ENCODE data around the gene PDHX. TPM values are rescaled to one million over a fixed set of nuclear protein-coding genes. Genes with fewer than 3 reads are reported as not detected.

The PDHX gene
- total RNA-seq, 1 donor from 2014 or later = 40.3 TPM

- Mint-ChIP-seq H3K4me1 (ENCODE audit: unreplicated experiment) (peaks cover 17% of the 10 kb centered on the region), H3K27ac (peak overlapping the region; percentile 13)
Observed at GRCh38 chr11:35005141-35005780, 88.8 kb downstream of the PDHX start.

GRCh38 chr11:35006389-35007128 lies 90.1 kb downstream of the PDHX start:
- no peak for TF ChIP-seq CTCF (conservative IDR thresholded peaks at IDR 0.05)
- H3K9me3 Mint-ChIP-seq = no peaks in the 10 kb centered on the region
- H3K27me3 Mint-ChIP-seq = no peaks in the 10 kb centered on the region
- H3K4me3 Mint-ChIP-seq = no peak overlapping the region
- no peak for DNase-seq (ENCODE audit: extremely low spot score, unreplicated experiment)
- no peaks in the 10 kb centered on the region for H3K36me3 Mint-ChIP-seq
- H3K27ac Mint-ChIP-seq = no peak overlapping the region
- peaks cover 17% of the 10 kb centered on the region for H3K4me1 Mint-ChIP-seq (ENCODE audit: unreplicated experiment)

More at GRCh38 chr11:35005141-35005780, 88.8 kb downstream of the PDHX start:
- Mint-ChIP-seq H3K9me3 (no peaks in the 10 kb centered on the region), H3K36me3 (no peaks in the 10 kb centered on the region), H3K4me3 (no peak overlapping the region), H3K27me3 (no peaks in the 10 kb centered on the region)
- no peak for DNase-seq (ENCODE audit: extremely low spot score, unreplicated experiment)
- no peak for TF ChIP-seq CTCF (conservative IDR thresholded peaks at IDR 0.05)

GRCh38 chr11:35007277-35007676 lies 90.9 kb downstream of the PDHX start:
- Mint-ChIP-seq H3K4me1 (ENCODE audit: unreplicated experiment) (peaks cover 17% of the 10 kb centered on the region), H3K36me3 (no peaks in the 10 kb centered on the region), H3K27ac (no peak overlapping the region), H3K27me3 (no peaks in the 10 kb centered on the region), H3K4me3 (no peak overlapping the region), H3K9me3 (no peaks in the 10 kb centered on the region)
- DNase-seq (ENCODE audit: extremely low spot score, unreplicated experiment) = no peak
- no peak for TF ChIP-seq CTCF (conservative IDR thresholded peaks at IDR 0.05)

GRCh38 chr11:35009191-35009943 lies 92.9 kb downstream of the PDHX start:
- H3K27me3 Mint-ChIP-seq = no peaks in the 10 kb centered on the region
- no peak for TF ChIP-seq CTCF (conservative IDR thresholded peaks at IDR 0.05)
- no peaks in the 10 kb centered on the region for H3K36me3 Mint-ChIP-seq
- no peak overlapping the region for H3K4me3 Mint-ChIP-seq
- DNase-seq (ENCODE audit: extremely low spot score, unreplicated experiment) = no peak
- no peaks in the 10 kb centered on the region for H3K9me3 Mint-ChIP-seq
- peak overlapping the region; percentile 52 for H3K27ac Mint-ChIP-seq
- peaks cover 17% of the 10 kb centered on the region for H3K4me1 Mint-ChIP-seq (ENCODE audit: unreplicated experiment)

GRCh38 chr11:35009944-35010342 lies 93.5 kb downstream of the PDHX start:
- no peak for DNase-seq (ENCODE audit: extremely low spot score, unreplicated experiment)
- Mint-ChIP-seq H3K27ac (peak overlapping the region; percentile 52), H3K9me3 (no peaks in the 10 kb centered on the region), H3K27me3 (no peaks in the 10 kb centered on the region), H3K4me3 (no peak overlapping the region), H3K36me3 (no peaks in the 10 kb centered on the region), H3K4me1 (ENCODE audit: unreplicated experiment) (peaks cover 17% of the 10 kb centered on the region)
- no peak for TF ChIP-seq CTCF (conservative IDR thresholded peaks at IDR 0.05)
